WI38 (cell line): Measurements from ENCODE around the gene ERCC3.
"Not testable (repeated sequence)": the region's sequence is repeated elsewhere in the genome, so short reads cannot be mapped to it uniquely, and the experiment has no call there.

Experiments used
- H3K4me3 ChIP-seq: 2 replicates; pipeline ENCODE4 v1.5.1; 2011; ENCODE audit warnings: low read depth, mild to moderate bottlenecking, control low read depth, low read length
- CTCF ChIP-seq: IDR thresholded peaks from 2 replicates; pipeline ENCODE4 v1.5.1; 2012; ENCODE audit warnings: low read depth, mild to moderate bottlenecking, control low read depth, low read length

The ERCC3 gene

GRCh38 chr2:127226132-127226519, 67.8 kb downstream of the ERCC3 start:
- TF ChIP-seq CTCF = no peak
- H3K4me3 ChIP-seq = peak overlapping the region; percentile 1

- no peak overlapping the region for H3K4me3 ChIP-seq
- TF ChIP-seq CTCF = no peak
Measured at GRCh38 chr2:127225186-127225960, 68.6 kb downstream of the ERCC3 start.

- H3K4me3 ChIP-seq = not testable (repeated sequence)
Measured at GRCh38 chr2:127224135-127224534, 69.8 kb downstream of the ERCC3 start.

GRCh38 chr2:127220768-127221527, 73.0 kb downstream of the ERCC3 start:
- H3K4me3 ChIP-seq = no peak overlapping the region
- no peak for TF ChIP-seq CTCF

- H3K4me3 ChIP-seq = no peak within 1 kb of the TSS
Measured at GRCh38 chr2:127220102-127220767, 73.7 kb downstream of the ERCC3 start, which contains the start of gene CYP27C1. Gene CYP27C1 (minus strand): TSS chr2:127220299. CDS start chr2:127220270, 29 bp downstream.

GRCh38 chr2:127219171-127220070, 74.5 kb downstream of the ERCC3 start:
- no peak for TF ChIP-seq CTCF
- no peak overlapping the region for H3K4me3 ChIP-seq

More at GRCh38 chr2:127220102-127220767, 73.7 kb downstream of the ERCC3 start, which contains the start of gene CYP27C1:
- no peak for TF ChIP-seq CTCF

GRCh38 chr2:127218812-127219170, 75.2 kb downstream of the ERCC3 start:
- TF ChIP-seq CTCF = no peak
- H3K4me3 ChIP-seq = no peak overlapping the region
